ENCODE measurements around the gene CNOT6.

Gene CNOT6

DNA sequence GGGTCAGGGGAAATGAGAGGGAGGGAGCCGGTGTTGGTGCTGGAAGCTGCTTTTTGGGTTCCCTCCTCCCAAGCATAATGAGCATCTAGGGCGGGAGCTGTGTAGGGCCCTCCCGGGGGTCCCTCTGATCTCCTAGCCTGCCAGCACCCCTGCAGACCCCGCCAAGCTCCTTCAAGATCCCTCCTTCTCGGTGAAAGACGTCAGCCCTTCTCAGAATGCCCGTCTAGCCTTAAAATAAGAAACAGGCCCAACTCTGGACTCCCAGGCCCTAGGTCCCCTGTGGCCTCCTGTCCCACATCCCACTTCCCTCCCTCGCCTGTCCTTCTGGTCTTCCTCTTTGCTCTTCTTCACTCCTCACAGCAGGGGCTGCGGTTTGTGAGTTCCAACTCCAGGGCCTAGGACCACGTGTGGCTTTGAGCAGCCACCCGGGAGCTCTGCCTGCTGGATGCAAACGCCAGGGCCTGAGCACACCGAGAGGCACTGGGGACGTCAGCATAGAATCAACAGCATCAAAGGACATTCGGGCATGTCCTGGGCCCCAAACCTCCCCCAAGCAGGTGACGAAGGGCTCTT is 105.9 kb downstream of the CNOT6 start:
- no peak for DNase-seq (ENCODE audit: low read depth, low spot score)

GRCh38 chr5:180600554-180601041 is 106.4 kb downstream of the CNOT6 start:
- no peak for DNase-seq (ENCODE audit: low read depth, low spot score)

DNA sequence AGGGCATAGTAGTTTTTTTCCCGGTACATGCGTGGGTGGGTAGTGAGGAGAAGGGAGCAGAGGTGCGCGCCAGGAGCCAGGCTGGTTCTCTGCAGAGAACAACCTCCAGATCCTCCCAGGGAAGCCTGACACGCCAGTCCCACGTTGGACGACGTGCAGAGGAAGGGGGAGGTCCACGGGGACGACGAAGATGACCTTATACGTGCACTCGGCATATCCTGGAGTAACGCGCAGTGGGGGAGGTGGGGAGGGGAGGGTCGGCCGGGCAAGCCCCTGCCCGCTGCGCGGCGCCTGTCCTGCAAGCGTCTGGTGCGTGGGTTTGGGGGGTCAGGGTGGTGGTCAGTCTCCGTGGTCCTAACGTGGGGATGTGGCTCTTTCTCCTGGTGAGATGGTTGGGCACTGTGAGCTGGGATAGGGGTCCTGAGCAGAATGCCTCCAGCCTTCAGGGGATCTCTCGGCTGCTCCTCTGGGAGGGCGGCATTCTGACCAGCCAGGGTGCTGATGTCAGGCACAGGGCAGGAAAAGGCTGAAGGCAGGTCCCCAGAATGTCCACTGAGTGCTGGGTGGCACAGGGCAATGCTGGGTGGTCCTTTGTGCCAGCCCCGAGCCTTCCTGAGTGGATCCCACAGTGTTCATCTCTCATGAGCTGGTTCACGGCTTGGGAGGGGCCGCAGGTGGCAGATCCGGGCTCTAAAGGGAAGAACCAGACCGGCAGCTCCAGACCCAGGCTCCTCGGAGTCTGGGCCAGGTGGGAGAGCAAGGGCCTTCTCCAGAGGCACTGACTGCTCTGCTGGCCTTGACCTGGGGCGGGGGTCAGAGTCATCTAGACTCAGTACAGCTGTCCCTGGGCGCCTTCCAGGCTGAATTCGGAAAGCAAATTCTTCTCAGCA is 107.7 kb downstream of the CNOT6 start:
- no peak for DNase-seq (ENCODE audit: low read depth, low spot score)

DNA sequence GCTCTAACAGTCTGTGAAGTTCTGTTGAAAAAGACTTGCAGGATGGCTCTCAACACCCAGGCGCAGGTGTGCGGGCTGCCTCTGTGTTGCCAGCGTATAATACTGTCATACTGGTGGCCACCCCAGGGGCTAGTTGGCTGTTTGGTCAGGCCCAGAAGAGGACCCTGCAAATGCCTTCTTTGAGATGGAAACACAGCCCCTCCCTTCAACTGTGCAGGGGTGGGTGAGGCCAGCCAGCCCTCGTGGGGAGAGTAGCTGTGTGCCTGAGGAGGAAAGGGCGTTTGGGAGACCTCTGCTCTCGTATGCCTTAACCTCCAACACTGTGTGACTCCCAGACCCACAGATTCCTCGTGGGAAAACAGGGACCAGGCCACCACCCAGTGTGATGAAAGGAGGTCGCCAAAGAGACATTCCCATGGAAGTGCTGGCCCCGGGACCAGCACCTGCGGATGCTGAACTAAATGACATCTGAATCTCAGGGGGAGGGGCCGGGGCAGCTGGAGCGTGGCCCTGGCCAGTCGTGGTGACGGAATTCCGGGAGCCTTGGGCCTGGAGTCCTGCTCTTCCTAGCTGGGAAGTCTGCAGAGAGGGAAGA is 108.4 kb downstream of the CNOT6 start:
- no peak for DNase-seq (ENCODE audit: low read depth, low spot score)

DNA sequence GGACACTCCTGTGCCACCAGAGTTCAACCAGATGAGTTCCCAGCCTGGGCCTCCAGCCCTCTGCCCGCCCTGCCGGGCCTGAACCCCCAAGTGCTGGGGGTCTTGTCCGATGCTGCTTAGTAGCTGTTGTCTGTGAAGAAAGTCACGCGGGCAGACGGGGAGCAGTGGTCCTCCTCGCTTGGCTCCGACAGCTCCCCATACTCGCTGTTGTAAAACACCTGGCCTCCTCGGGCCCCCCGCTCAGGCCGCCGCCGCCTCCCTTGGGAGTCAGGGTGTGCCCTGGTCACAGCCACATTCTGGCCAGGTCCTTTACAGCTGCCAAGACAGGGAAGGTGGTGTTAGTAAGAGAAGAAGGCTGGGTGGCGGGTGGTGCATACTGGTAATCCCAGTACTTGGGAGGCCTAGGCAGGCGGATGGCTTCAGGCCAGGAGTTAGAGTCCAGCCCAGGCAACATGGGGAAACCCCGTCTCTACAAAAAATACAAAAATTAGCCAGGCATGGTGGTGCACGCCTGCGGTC is 109.0 kb downstream of the CNOT6 start:
- no peak for DNase-seq (ENCODE audit: low read depth, low spot score)

- no peak for DNase-seq (ENCODE audit: low read depth, low spot score)
Observed at GRCh38 chr5:180604271-180604670, 110.1 kb downstream of the CNOT6 start.

GRCh38 chr5:180605554-180606214 is 111.5 kb downstream of the CNOT6 start:
- peak; percentile 61 for DNase-seq (ENCODE audit: low read depth, low spot score)

GRCh38 chr5:180606215-180606785 is 112.1 kb downstream of the CNOT6 start:
- no peak for DNase-seq (ENCODE audit: low read depth, low spot score)

- no peak for DNase-seq (ENCODE audit: low read depth, low spot score)
Observed at GRCh38 chr5:180607861-180608571, 113.8 kb downstream of the CNOT6 start.

DNA sequence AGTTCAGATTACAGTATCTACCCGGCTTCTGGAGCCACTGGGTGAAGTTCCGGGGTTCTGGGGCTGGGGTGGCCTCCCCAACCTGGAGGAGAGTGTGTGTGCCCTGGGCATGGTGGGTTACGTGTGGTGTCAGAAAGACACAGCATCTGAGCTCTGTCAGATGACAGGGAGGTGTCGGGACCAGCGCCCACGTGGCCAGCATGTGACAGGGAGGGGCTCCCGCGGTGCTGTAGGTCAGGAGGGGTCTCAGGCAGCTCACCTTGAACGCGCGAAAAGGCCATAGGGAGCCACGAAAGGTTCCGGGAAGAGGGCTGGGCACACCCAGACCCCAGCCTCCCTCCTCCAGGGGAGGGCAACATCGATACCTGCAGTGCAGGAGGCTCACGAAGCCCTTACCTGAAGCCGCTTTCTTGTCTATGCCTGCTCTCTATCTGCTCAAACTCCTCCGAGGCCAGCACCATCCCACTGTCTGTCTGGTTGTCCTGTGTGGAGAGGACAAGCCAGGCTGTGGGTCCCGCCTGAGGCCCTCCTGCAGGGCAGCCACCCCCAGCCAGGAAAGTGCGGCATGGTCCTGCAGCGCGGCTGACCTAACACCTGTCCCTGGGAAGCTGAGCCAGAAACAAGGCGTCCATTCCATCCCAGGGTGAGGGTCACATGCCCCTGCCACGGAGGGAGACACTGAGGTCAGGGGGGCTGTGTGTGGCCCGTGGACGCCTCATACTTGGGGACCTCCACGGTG is 114.6 kb downstream of the CNOT6 start:
- DNase-seq (ENCODE audit: low read depth, low spot score) = no peak

DNA sequence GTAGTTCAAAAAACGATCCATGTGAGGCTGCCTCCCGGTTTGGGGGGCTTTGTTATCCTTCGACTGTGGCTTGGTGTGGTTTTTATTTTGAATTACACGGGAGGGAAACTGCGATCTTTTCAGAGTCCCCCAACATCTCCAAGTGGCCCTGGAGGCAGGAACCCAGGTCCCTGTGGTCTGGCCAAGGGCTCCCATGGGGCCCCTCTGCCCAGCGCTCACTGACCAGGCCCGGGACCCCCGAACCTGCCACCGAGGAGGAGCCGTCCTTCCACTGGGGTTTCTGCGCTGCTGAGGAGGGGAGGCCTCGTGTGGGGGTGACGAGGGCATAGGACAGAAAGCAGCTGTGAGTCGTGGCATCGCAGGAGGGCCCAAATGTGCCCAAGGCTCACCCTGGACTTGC is 115.2 kb downstream of the CNOT6 start:
- no peak for DNase-seq (ENCODE audit: low read depth, low spot score)

GRCh38 chr5:180609817-180610550 is 115.8 kb downstream of the CNOT6 start:
- no peak for DNase-seq (ENCODE audit: low read depth, low spot score)

GRCh38 chr5:180611140-180611850 is 117.1 kb downstream of the CNOT6 start:
- no peak for DNase-seq (ENCODE audit: low read depth, low spot score)

DNA sequence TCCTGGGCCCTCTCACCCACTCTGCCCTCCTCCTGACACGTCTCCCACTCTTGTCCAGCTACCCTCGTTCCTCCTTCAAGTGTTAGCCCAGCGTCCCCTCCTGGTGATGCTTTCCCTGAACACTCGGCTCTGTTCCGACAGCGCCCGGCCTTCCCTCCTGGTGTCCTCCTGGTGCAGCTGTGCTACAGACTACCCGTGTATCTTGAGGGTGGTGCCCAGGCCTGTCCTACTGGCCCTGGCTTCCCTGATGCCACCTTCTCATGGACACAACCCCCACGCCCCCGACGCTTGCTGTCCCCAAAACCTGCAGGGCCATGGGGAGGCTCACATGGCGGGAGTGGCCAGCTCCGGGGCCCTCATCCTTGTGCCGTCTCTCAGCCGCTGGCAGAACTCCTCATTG is 118.5 kb downstream of the CNOT6 start:
- DNase-seq (ENCODE audit: low read depth, low spot score) = no peak

DNA sequence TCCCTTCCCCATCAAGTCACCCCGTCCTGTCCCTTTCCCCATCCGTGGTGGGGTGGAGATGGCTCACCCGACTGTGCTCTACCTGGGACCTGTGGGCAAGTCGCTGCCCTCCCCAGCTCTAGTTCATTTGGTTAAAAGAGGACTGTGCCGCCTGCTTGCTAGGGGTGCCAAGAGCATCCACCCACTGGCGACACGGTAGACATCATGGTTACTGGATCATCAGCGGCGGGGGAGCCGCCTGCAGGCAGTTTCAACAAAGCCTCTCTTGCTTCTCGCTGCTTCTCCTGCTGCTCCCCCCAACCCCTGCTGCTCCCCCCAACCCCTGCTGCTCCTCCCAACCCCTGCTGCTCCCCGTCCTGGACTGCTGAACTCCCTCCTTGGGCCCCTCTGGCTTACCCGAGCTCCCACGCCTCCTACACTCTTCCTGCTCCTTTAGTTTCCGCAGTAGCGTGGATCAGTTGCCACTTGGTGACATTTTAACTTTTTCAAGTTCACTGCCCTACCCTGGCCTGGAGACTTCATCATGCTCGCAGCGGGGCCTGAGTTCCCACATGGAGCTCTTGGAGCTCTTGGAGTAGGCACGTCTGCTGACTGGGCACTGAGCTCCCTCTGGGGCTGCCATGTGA is 119.1 kb downstream of the CNOT6 start:
- no peak for DNase-seq (ENCODE audit: low read depth, low spot score)

GRCh38 chr5:180613814-180614188 is 119.6 kb downstream of the CNOT6 start:
- DNase-seq (ENCODE audit: low read depth, low spot score) = no peak

- no peak for DNase-seq (ENCODE audit: low read depth, low spot score)
Observed at GRCh38 chr5:180618487-180618828, 124.3 kb downstream of the CNOT6 start.

- peak; percentile 76 for DNase-seq (ENCODE audit: low read depth, low spot score)
Observed at GRCh38 chr5:180618829-180619562, 124.8 kb downstream of the CNOT6 start.
